ENCODE measurements around the gene CLDN24. TPM values are rescaled to one million over a fixed set of nuclear protein-coding genes. Genes with fewer than 3 reads are reported as not detected.

The CLDN24 gene
- total and polyA plus RNA-seq, 7 donors = not detected

DNA sequence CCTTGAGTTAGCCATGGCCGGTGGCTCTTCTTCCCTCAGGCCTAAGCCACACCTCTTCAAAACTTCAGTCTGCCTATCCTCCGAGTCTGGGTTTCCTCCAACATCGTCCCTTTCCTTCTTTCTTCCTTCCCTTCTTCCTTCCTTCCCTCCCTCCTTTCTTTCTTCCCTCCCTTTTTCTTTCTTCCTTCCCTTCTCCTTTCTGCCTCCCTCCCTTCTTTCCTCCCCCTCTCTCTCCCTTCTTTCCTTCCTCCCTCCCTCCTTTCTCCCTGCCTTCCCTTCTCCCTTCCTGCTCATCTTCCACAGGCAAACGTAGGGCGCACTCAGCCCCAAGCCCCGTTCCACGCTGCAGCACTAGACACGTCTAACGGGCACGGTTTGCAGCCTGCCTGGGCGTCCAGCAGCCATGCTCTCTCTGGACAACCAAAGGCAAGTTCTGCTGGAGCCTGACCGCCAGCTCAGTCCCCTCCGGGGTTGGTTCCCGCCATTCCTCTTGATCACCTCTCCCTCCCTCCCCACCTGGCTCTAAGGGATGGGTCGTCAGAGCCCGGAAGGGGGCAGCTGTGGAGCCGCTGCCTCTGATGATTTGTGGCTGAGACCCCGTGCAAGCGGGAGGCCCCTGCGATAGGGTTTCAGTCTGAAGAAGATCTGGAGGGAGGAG, 34.1 kb upstream of the CLDN24 start:
- DNase-seq = no peak
- H3K9me3 ChIP-seq = no peaks in the 10 kb centered on the region
- H3K27me3 ChIP-seq = no peaks in the 10 kb centered on the region
- intact Hi-C loops (cut with DNase I) = no loop called here
- H3K4me1 ChIP-seq = no peaks in the 10 kb centered on the region
- no peak for TF ChIP-seq POLR2A (IDR thresholded peaks at IDR 0.05)
- TF ChIP-seq POLR2AphosphoS5 (IDR thresholded peaks at IDR 0.05) = no peak
- TF ChIP-seq, protein P1, sequence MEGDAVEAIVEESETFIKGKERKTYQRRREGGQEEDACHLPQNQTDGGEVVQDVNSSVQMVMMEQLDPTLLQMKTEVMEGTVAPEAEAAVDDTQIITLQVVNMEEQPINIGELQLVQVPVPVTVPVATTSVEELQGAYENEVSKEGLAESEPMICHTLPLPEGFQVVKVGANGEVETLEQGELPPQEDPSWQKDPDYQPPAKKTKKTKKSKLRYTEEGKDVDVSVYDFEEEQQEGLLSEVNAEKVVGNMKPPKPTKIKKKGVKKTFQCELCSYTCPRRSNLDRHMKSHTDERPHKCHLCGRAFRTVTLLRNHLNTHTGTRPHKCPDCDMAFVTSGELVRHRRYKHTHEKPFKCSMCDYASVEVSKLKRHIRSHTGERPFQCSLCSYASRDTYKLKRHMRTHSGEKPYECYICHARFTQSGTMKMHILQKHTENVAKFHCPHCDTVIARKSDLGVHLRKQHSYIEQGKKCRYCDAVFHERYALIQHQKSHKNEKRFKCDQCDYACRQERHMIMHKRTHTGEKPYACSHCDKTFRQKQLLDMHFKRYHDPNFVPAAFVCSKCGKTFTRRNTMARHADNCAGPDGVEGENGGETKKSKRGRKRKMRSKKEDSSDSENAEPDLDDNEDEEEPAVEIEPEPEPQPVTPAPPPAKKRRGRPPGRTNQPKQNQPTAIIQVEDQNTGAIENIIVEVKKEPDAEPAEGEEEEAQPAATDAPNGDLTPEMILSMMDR (IDR thresholded peaks at IDR 0.05) = no peak
- no peaks in the 10 kb centered on the region for H3K36me3 ChIP-seq
- H3K4me3 ChIP-seq = no peak overlapping the region
- H3K27ac ChIP-seq = no peak overlapping the region
- WGBS, 2 donors = 91% methylated on average over 20 of the region's 20 CpGs

DNA sequence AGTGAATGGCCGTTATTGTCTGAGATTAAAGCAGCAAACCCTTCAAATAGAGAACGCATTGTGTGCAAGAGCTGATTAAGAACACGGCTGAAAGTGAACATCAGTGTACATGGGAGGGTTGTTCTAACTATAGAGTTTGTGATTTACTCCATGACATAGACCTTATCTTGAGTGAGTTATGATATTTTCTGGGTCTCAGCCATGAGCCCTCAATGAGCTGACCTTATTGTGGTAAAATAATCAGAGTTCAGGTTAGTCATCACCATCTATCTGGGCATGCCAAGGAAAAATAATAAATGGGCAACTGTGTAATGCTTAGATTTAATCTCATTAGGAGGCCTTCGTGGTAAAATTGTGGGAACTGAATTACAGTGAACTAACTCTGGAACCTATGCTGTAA, 33.2 kb upstream of the CLDN24 start:
- Histone ChIP-seq H3K4me3 (no peak overlapping the region), H3K4me1 (no peaks in the 10 kb centered on the region), H3K27ac (no peak overlapping the region), H3K36me3 (no peaks in the 10 kb centered on the region), H3K9me3 (no peaks in the 10 kb centered on the region), H3K27me3 (no peaks in the 10 kb centered on the region)
- TF ChIP-seq EP300 (IDR thresholded peaks at IDR 0.05) = no peak
- no peak for TF ChIP-seq POLR2A (IDR thresholded peaks at IDR 0.05)
- no peak for TF ChIP-seq POLR2AphosphoS5 (IDR thresholded peaks at IDR 0.05)
- DNase-seq = no peak
- WGBS, 2 donors = 58 to 82% methylated on average over 4 of the region's 4 CpGs
- intact Hi-C loops (cut with DNase I) = no loop called here

DNA sequence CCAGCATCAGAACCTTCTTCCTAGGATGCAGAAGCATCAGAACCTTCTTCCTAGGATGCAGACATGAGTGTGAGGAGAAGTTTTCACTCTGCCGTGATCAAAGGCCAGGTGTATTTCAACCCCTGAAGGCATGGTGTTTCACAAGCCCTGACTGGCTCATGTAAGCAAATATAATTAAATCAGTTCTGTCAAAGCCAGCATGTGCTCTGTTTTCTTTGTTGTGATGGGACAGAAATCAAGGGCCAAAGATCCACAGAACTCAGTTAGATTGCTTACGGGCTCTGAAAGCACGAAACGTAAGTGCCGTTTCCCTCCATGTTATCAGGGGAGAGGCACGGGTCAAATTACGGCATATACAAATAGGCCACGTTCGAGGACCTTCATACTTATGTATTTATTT, 32.0 kb upstream of the CLDN24 start:
- H3K27me3 ChIP-seq = no peaks in the 10 kb centered on the region
- H3K9me3 ChIP-seq = no peaks in the 10 kb centered on the region
- H3K27ac ChIP-seq = no peak overlapping the region
- WGBS, 2 donors = 11 to 69% methylated on average over 9 of the region's 9 CpGs
- DNase-seq = no peak
- TF ChIP-seq POLR2AphosphoS5 (IDR thresholded peaks at IDR 0.05) (no peak), POLR2A (IDR thresholded peaks at IDR 0.05) (no peak)
- no peaks in the 10 kb centered on the region for H3K36me3 ChIP-seq
- no peaks in the 10 kb centered on the region for H3K4me1 ChIP-seq
- intact Hi-C loops (cut with DNase I) = no loop called here
- H3K4me3 ChIP-seq = no peak overlapping the region

DNA sequence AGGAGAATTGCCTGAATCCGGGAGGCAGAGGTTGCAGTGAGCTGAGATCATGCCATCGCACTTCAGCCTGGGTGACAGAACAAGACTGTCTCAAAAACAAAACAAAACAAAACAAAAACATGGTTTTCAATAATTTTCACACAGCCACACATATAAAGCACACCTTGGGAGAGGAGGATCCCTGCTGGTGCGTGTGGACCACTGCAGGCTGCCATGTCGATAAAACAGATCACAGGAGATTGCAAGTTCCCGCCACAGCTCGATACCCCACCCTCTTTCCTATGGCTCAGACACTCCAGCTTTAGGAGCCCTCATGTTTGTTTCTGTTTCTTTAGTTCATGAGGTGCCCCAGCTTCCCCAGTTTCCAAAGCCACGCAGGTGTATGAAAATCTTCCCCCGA, 31.3 kb upstream of the CLDN24 start:
- Histone ChIP-seq H3K27me3 (no peaks in the 10 kb centered on the region), H3K36me3 (no peaks in the 10 kb centered on the region), H3K9me3 (no peaks in the 10 kb centered on the region), H3K4me1 (no peaks in the 10 kb centered on the region), H3K27ac (no peak overlapping the region), H3K4me3 (no peak overlapping the region)
- TF ChIP-seq POLR2AphosphoS5 (IDR thresholded peaks at IDR 0.05) (no peak), POLR2A (IDR thresholded peaks at IDR 0.05) (no peak)
- no peak for DNase-seq
- intact Hi-C loops (cut with DNase I) = no loop called here
- WGBS, 2 donors = 85 to 87% methylated on average over 8 of the region's 8 CpGs

DNA sequence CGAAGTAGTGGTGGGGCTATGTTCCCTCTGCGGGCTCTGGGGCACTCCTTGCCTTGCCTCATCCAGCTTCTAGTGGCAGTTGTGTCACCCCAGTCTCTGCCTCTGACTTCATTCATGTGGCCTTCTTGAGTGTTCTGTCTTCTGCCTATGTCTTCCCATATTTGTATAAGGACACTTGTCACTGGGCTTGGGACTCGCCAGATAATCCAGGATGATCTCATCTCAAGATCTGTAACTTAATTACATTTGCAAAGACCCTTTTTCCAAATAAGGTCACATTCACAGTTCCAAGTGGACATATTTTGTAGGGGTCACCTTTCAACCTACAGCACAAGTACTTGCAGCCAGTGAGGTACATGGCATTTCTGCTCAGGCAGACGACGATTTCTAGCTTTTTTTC, 30.3 kb upstream of the CLDN24 start:
- Histone ChIP-seq H3K9me3 (no peaks in the 10 kb centered on the region), H3K27ac (no peak overlapping the region), H3K36me3 (no peaks in the 10 kb centered on the region), H3K27me3 (no peaks in the 10 kb centered on the region), H3K4me1 (no peaks in the 10 kb centered on the region), H3K4me3 (no peak overlapping the region)
- 87 to 90% methylated on average over 5 of the region's 5 CpGs for WGBS, 2 donors
- intact Hi-C loops (cut with DNase I) = no loop called here
- DNase-seq = no peak
- no peak for TF ChIP-seq EP300 (IDR thresholded peaks at IDR 0.05)

DNA sequence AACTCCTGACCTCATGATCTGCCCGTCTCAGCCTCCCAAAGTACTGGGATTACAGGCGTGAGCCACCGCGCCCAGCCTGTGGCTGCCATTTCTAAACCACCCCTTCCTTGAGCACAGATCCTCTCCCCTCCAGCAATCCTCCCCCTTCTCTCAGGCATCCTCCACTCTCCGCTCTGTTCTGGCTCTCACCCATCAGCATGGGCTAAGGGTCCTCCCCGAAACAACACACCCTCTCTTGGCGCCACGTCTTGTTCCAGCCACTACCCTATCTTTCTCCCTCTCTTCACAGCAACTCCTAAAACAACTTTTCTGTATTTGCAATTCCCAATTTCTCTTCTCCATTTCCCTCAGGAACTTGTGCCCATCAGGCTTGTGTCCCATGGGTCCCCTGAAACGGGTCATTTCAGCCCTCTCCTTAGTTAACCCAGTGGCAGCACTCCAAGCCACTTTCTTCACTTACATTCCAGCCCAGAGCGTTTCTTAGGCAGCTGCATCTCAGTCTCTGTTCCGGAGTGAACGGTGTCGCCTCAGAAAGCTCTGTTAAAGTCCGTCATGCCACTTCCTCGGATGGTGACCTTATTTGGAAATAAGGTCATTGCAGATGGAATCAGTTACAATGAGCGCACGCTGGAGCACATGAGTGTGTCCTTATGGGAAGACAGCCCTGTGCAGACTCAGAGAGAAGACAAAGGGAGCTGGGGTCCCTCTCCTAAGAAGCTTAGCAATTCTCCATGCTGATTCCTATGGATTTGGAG, 28.3 kb upstream of the CLDN24 start:
- H3K36me3 ChIP-seq = no peaks in the 10 kb centered on the region
- 88 to 91% methylated on average over 17 of the region's 17 CpGs for WGBS, 2 donors
- no peaks in the 10 kb centered on the region for H3K9me3 ChIP-seq
- no peaks in the 10 kb centered on the region for H3K27me3 ChIP-seq
- H3K4me3 ChIP-seq = no peak overlapping the region
- TF ChIP-seq POLR2A (IDR thresholded peaks at IDR 0.05) (no peak), POLR2AphosphoS5 (IDR thresholded peaks at IDR 0.05) (no peak), EP300 (IDR thresholded peaks at IDR 0.05) (no peak)
- TF ChIP-seq, protein P1 (IDR thresholded peaks at IDR 0.05) = no peak
- no peak for DNase-seq
- no peaks in the 10 kb centered on the region for H3K4me1 ChIP-seq
- intact Hi-C loops (cut with DNase I) = no loop called here
- H3K27ac ChIP-seq = no peak overlapping the region
